SK-N-MC (cell line): ENCODE data around the gene HSPH1.
"Not testable (repeated sequence)": the region's sequence is repeated elsewhere in the genome, so short reads cannot be mapped to it uniquely, and the experiment has no call there.

Experiments
- DNase-seq: peaks from one replicate; pipeline ENCODE4 v3.0.0-alpha.2; 2011; ENCODE audit warnings: low read depth, low spot score
- H3K27ac ChIP-seq: fragments of 200-600 bp; sonication (generic); 2 replicates; pipeline ENCODE4 v1.5.1; 2016; ENCODE audit warnings: mixed run types
- H3K36me3 ChIP-seq: fragments of 200-600 bp; sonication (generic); 2 replicates; pipeline ENCODE4 v1.6.1; 2017; ENCODE audit warnings: antibody characterized with exemption, low read length, mixed read lengths; ENCODE audit not compliant: insufficient read depth
- H3K4me3 ChIP-seq: fragments of 200-600 bp; sonication (generic); 2 replicates; pipeline ENCODE4 v1.5.1; 2016
- H3K9ac ChIP-seq: fragments of 200-600 bp; sonication (generic); 2 replicates; pipeline ENCODE4 v1.8.0; 2017; ENCODE audit warnings: mixed run types, mixed read lengths; ENCODE audit not compliant: insufficient read length
- H3K9me3 ChIP-seq: fragments of 200-600 bp; sonication (generic); 2 replicates; pipeline ENCODE4 v1.6.1; 2017; ENCODE audit warnings: low read depth, mild to moderate bottlenecking, antibody characterized with exemption, low read length, moderate library complexity, mixed read lengths
- EZH2 ChIP-seq: fragments of 200-600 bp; sonication (generic); IDR thresholded peaks from one replicate; pipeline ENCODE4 v1.6.1; 2017; ENCODE audit warnings: antibody characterized with exemption
- FOXP2 ChIP-seq: optimal IDR thresholded peaks from 2 replicates; pipeline ENCODE3; 2011; ENCODE audit warnings: mild to moderate bottlenecking, moderate library complexity; ENCODE audit not compliant: insufficient read depth; ENCODE audit errors: extremely low read length, control extremely low read depth
- POLR2AphosphoS5 ChIP-seq: IDR thresholded peaks from 2 replicates; pipeline ENCODE4 v1.6.1; 2012; ENCODE audit warnings: mild to moderate bottlenecking, low read depth, low read length, borderline replicate concordance

HSPH1 gene

GRCh38 chr13:31184451-31184850 is 22.7 kb upstream of the HSPH1 start:
- H3K9me3 ChIP-seq, result no peaks in the 10 kb centered on the region
- H3K27ac ChIP-seq, result no peak overlapping the region
- no peaks in the 10 kb centered on the region for H3K36me3 ChIP-seq
- no peak overlapping the region for H3K9ac ChIP-seq
- no peak for DNase-seq
- no peak overlapping the region for H3K4me3 ChIP-seq
- TF ChIP-seq POLR2AphosphoS5, result no peak
- no peak for TF ChIP-seq FOXP2
- TF ChIP-seq EZH2, result no peak

DNA sequence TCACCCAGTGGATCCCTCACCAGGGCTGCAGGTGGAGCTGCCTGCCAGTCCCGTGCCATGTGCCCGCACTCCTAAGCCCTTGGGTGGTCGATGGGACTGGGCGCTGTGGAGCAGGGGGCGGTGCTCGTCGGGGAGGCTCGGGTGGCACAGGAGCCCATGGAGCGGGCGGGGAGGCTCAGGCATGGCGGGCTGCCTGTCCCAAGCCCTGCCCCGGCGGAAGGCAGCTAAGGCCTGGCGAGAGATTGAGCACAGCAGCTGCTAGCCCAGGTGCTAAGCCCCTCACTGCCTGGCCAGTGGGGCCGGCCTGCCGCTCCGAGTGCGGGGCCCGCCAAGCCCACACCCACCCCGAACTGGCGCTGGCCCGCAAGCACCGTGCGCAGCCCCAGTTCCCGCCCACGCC is 21.3 kb upstream of the HSPH1 start:
- H3K9ac ChIP-seq, result no peak overlapping the region
- no peak for TF ChIP-seq POLR2AphosphoS5
- no peaks in the 10 kb centered on the region for H3K36me3 ChIP-seq
- H3K9me3 ChIP-seq, result no peaks in the 10 kb centered on the region
- no peak overlapping the region for H3K27ac ChIP-seq
- H3K4me3 ChIP-seq, result no peak overlapping the region
- DNase-seq, result no peak

GRCh38 chr13:31179754-31180153 is 18.1 kb upstream of the HSPH1 start:
- H3K9me3 ChIP-seq, result no peaks in the 10 kb centered on the region
- no peak overlapping the region for H3K9ac ChIP-seq
- no peak overlapping the region for H3K27ac ChIP-seq
- no peak for TF ChIP-seq EZH2
- TF ChIP-seq FOXP2, result no peak
- H3K4me3 ChIP-seq, result no peak overlapping the region
- DNase-seq, result no peak
- H3K36me3 ChIP-seq, result no peaks in the 10 kb centered on the region

DNA sequence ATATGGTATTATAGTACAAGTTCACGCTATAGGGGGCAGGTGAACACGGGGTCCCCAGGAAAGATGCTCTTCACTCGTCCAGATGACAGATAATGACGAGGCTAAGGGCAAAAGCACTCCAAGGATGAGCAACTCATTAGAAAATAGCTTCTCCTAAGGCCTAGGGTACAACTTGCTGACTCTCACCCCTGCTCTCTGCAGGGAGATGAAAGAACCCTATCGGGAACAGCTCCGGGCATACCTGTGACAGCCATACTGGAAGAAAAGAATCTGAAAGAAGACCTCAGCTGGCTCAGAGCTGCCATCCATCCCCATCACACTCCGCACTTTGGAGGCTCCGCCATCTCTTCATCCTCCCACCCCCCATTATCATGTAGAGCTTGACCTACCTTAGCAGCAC is 17.5 kb upstream of the HSPH1 start:
- TF ChIP-seq POLR2AphosphoS5 (no peak), EZH2 (no peak), FOXP2 (no peak)
- no peak overlapping the region for H3K4me3 ChIP-seq
- H3K36me3 ChIP-seq, result no peaks in the 10 kb centered on the region
- H3K27ac ChIP-seq, result no peak overlapping the region
- H3K9me3 ChIP-seq, result no peaks in the 10 kb centered on the region
- no peak for DNase-seq
- no peak overlapping the region for H3K9ac ChIP-seq

DNA sequence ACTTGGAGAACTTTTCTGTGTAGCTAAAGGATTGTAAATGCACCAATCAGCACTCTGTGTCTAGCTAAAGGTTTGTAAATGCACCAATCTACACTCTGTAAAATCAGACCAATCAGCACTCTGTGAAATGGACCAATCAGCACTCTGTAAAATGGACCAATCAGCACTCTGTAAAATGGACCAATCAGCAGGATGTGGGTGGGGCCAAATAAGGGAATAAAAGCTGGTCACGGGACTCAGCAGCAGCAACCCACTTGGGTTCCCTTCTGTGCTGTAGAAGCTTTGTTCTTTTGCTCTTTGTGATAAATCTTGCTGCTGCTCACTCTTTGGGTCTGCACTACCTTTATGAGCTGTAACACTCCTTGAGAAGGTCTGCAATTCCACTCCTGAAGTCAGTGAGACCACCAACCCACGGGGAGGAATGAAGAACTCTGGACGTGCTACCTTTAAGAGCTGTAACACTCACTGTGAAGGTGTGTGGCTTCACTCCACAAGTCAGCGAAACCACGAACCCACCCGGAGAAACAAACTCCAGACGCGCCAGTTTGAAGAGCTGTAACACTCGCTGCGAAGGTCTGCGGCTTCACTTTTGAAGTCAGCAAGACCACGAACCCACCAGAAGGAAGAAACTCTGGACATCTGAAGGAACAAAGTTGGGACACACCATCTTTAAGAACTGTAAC is 16.2 kb upstream of the HSPH1 start:
- H3K27ac ChIP-seq, H3K9me3 ChIP-seq, H3K9ac ChIP-seq, DNase-seq, H3K4me3 ChIP-seq, H3K36me3 ChIP-seq: not testable (repeated sequence)

DNA sequence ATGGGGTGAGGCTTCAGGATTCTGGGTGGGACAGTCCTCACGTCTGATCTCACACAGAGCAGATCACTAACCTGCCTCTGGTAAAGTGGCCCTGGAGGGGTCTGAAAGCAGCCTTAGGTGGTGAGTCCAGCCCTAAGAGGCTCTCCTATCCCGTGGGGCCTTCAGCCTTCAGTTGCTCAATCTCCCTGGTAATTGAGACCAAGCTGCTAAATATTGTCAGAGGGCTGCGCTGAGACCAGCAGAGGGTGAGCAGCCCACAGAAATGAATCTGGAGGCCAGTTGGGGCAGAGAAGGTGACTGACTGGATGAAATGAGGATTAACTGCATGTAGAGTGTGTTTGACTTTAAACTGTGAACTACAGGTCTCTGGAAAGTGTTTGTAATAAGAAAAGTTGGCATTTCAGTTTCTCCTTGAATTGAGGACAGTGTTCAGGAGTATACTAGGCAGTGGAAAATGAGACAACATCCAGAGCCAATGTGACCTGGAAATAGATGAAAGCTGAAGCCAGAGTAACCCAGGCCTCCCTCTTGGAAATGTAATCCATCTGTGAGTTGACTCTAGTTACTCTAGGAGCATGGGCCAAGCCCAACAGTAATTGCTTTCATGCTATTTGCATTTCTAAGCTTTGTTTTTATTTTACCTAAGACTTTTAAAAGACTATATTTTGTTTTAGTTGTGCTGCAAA is 14.3 kb upstream of the HSPH1 start:
- no peak overlapping the region for H3K9ac ChIP-seq
- H3K27ac ChIP-seq, result no peak overlapping the region
- no peak overlapping the region for H3K4me3 ChIP-seq
- H3K36me3 ChIP-seq, result no peaks in the 10 kb centered on the region
- no peak for DNase-seq
- TF ChIP-seq FOXP2 (no peak), POLR2AphosphoS5 (no peak), EZH2 (no peak)
- H3K9me3 ChIP-seq, result no peaks in the 10 kb centered on the region

DNA sequence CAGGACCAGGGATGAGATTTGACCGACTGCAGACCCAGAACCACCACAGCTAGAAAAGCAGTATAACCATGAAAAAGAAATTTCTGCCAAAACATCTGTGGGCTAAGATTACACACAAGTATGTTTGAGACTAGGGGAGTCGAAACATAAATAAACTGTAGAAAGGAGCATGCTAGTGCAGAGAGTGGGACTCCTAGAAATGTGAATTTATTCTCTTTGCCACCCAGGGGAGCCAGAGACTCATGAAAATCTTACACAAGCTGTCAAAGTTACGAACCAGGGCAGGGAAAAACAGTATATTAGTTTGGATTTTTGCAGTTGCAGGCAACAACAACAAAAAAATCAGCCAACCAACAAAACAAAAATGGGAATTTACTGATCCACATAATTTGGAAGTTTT is 12.3 kb upstream of the HSPH1 start:
- Histone ChIP-seq H3K27ac (no peak overlapping the region), H3K9me3 (no peaks in the 10 kb centered on the region), H3K4me3 (no peak overlapping the region), H3K9ac (no peak overlapping the region), H3K36me3 (no peaks in the 10 kb centered on the region)
- TF ChIP-seq POLR2AphosphoS5 (no peak), EZH2 (no peak), FOXP2 (no peak)
- no peak for DNase-seq

GRCh38 chr13:31172535-31172934 is 10.8 kb upstream of the HSPH1 start:
- DNase-seq, result no peak
- Histone ChIP-seq H3K4me3 (no peak overlapping the region), H3K27ac (no peak overlapping the region), H3K9ac (no peak overlapping the region), H3K9me3 (no peaks in the 10 kb centered on the region), H3K36me3 (no peaks in the 10 kb centered on the region)
- TF ChIP-seq EZH2 (no peak), FOXP2 (no peak), POLR2AphosphoS5 (no peak)

DNA sequence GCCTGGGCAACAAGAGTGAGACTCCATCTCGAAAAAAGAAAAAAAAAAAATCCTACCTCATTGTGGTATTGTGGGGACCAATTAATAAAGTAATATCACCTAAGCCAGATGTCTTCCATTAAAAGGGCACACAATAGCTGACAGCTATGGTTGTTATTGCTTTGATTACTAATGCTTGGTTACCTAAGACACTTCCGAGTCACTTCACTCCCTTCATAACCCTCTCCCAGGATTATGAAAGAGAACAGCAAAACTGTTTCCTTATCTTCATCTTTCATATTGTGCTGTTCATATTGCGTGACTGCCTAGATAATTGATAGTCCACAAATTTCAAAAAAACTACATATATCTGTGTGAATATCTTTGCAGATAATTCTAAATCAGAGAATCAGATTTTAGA is 10.3 kb upstream of the HSPH1 start:
- TF ChIP-seq FOXP2 (no peak), EZH2 (no peak), POLR2AphosphoS5 (no peak)
- H3K36me3 ChIP-seq, result no peaks in the 10 kb centered on the region
- DNase-seq, result no peak
- no peak overlapping the region for H3K27ac ChIP-seq
- no peak overlapping the region for H3K4me3 ChIP-seq
- H3K9ac ChIP-seq, result no peak overlapping the region
- no peaks in the 10 kb centered on the region for H3K9me3 ChIP-seq
